Colon (tissue), 2 donors: Measurements from ENCODE around the gene LDB1.

Experiments
- FAIRE-seq: peaks from 2 replicates; lab custom pipeline; 2012; peaks lifted over from hg19 to GRCh38; lab: Jason Lieb, UNC
- donor health status: control.
- donor health status: control.

The LDB1 gene

DNA sequence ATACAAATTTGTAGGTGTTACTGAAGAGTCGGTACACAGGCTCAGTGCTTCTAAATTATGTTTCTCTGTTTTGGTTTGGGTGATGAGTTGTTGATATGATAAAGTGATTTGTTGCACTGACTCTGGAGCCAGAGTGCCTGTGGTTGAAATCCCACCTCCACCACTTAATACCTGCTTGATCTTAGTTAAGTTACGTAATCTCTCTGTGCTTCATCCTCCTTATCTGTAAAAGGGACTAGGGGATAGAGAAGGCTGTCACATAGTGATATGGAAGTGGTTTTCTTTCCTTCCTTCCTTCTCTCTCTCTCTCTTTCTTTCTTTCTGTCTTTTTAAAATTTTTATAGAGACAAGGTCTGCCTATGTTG lies 55.7 kb downstream of the LDB1 start:
- no peak for FAIRE-seq

DNA sequence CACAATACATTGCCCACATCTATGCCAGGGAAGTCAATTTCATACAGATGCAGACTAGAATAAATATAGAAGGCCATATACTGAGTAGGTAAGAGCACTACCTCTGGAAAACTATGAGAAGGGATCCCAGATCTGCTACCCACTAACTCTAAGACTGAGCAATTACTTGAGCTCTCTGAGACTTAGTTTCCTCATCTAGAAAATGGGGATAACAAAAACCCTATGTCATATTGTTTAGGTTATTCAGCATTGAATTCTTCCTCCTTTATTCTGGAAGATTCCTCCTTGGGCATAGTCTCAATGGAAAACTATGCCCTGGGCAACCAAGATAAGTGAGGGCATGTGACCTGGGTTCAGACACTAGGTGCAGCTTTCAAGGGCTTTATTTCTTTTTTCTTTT lies 60.2 kb downstream of the LDB1 start:
- FAIRE-seq = no peak
